HG03565 (cell line): Measurements from ENCODE around the gene ASIC3.
A peak's percentile ranks its signal among the peaks of the same experiment; 100 is the strongest.

ENCODE experiments used
- ATAC-seq: cut with Tn5 transposase; IDR thresholded peaks from one replicate; pipeline ENCODE4 v1.9.1; 2021; ENCODE audit warnings: mild to moderate bottlenecking, moderate library complexity; ENCODE audit not compliant: unreplicated experiment

The ASIC3 gene

GRCh38 chr7:151056666-151057505 lies 8.6 kb downstream of the ASIC3 start:
- no peak for ATAC-seq

GRCh38 chr7:151057506-151057988 lies 9.2 kb downstream of the ASIC3 start, which contains the start of gene CDK5:
CDK5 (minus strand) TSS chr7:151057897; CDS start chr7:151057848, 49 bp downstream.
- ATAC-seq = peak; percentile 0

GRCh38 chr7:151057989-151058780 lies 9.9 kb downstream of the ASIC3 start:
- ATAC-seq = peak; percentile 82

DNA sequence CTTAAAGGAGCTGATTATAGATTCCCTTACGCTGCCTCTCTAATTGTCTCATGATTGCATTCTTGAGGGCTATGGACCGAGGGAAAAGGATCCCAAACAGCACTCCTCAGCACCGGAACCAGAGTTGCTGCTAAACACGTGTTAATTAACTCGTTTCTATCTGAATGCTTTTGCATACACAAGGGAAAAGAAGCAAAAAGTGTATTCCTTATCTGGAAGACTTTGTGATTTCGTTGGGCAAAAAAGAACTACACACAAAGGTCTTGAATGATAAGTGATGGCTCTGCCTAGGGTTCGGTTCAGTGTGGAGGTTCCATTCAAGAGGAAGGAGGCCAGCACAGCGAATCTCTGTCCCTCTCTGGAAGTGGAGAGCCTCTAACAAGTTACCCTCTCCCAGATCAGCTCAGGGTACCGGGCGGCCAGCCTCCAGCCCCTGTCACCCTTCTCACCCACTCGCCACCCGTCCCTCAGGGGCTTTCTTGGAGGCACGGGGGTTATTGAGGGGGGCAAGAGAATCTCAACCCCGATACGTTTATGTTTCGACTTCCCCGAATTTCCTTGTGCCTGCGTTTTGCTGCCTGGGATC lies 10.5 kb downstream of the ASIC3 start:
- ATAC-seq = no peak

DNA sequence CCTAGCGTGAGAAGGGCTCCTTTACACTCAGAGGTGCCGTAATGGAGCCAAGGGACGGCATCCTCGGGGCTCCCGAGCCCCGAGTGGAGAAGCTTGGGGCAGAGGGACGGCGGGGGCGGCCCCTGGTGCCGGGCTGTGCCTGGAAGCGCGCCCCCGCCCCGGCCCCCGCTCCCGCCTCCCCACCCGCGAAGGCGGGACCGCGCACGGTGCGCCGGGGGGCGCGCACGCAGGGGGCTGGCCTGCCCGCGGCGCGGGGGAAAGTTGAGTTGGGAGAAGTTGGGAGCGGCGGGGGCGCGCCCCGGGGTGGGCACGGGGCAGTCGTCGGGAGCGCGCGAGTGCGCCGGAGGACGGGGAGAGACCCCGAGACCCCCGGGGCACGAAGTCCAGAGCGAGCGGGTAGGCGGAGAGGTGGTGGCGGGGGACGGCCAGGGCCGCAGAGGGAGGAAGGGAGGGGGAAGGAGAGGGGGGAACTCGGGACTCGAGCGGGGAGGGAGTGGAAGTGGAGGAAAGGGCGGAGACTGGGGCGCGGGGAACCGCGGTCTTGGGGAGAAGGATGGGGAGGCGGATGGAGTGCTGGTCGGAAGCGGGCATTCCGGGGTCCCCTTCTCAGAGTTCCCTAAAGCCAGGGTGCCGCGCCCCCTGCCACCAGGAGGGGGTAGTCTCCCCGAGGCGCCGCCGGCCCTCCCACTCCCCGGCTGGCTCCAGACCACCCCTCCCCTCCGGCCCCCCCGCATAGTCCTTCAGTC lies 11.2 kb downstream of the ASIC3 start, which contains the start of gene SLC4A2:
Gene SLC4A2, plus strand, starts transcription at position 223 of the 746 bp plus-strand sequence. CDS start 2,399 bp downstream, outside the sequence.
- no peak for ATAC-seq

GRCh38 chr7:151060113-151060415 lies 11.7 kb downstream of the ASIC3 start:
- ATAC-seq = no peak

DNA sequence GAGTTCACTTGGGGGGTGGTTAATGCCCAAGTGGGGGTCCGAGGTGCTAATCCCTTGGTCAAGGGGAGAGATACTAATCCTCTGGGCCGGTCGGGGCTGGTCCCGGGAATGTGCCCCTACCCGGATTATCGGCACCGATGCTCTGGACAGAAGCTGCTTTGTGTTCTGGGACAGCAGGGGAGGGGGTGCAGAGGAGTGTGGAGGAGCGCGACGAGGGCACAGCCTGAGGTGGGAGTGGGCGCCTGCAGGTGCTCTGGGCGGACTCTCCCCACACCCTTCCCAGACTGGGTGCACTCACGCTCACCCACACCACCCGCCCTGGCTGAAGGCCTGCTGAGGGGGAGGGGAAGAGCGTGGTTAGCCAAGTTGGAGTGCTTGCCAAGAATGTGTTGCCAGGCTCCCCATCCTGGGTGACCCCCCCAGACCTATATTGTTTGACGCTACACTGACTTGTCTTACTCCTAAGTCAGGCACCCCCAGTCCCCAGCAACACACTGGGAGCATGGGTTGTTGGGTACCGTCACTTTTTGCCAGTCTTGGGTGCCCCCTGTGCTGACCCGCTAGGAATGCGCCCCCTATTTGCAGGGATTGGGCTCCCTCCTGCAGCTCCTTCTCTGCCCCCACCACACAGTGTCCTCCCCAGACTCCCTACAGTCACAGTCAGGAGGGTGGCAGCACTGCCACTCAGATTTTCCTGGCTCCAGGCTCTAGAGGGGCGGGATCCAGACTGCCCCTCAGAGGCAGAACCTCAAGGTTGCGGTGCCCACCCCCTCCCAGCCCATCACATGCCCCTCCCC lies 12.3 kb downstream of the ASIC3 start:
- ATAC-seq = no peak

DNA sequence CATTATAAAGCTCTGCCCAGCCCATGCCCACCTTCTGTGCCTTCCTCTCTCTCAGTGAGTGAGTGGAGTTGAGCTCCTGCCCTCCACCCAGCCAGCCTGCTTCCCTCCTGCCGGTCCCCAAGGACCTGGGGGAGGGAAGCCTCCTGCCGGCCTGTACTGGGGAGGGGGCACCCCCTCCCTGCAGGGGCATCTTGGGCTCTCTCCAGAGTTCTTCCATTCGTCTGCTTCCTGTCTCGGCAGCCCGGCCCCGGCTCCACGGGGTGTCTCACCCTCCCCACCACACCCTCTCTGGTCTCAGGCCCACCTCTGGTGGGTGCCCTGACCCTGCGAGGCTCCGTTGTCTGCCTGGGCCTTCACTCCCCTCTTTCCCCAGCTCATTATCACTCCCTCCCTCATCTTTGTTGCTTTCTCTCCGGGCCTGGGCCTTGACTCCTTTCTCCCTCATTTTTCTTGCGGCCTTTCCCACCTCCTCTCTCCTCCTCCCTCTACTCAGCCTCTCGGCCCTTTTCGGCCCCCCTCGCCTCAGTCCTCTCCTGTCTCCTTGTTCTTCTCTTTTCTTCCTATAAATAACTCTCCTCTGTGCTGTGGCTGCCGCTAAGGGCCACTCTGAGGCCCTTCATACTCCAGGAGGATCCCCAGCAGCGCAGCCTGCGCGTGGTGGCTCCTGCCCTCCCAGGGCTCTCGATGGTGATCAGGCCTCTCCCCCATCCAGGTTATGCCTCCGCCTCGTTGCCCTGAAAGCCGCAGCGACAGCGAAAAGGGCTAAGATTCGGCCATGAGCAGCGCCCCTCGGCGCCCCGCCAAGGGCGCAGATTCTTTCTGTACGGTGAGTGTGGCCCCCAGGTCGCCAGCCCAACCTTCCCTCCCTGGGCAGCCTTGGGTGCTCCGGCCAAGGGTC lies 13.1 kb downstream of the ASIC3 start:
- no peak for ATAC-seq

DNA sequence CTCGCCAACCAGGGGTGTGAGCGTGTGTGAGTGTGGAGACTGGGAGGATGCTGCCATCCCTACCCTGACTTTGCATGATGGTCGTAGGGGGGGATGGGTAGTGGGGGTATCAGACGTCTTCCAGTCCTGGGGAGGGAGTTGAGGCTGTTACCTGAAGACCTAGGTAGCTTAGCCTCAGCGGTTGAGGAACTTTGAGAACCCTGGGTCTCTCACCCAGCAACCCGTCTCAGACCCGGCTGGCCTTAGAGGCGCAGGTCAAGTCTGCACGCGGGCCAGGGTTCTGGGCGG lies 13.7 kb downstream of the ASIC3 start:
- no peak for ATAC-seq

- ATAC-seq = no peak
These were observed 14.3 kb downstream of the ASIC3 start for GRCh38 chr7:151062399-151063211.

- no peak for ATAC-seq
These were observed 14.9 kb downstream of the ASIC3 start for GRCh38 chr7:151063212-151063561.

GRCh38 chr7:151064454-151064853 lies 16.1 kb downstream of the ASIC3 start:
- ATAC-seq = no peak

DNA sequence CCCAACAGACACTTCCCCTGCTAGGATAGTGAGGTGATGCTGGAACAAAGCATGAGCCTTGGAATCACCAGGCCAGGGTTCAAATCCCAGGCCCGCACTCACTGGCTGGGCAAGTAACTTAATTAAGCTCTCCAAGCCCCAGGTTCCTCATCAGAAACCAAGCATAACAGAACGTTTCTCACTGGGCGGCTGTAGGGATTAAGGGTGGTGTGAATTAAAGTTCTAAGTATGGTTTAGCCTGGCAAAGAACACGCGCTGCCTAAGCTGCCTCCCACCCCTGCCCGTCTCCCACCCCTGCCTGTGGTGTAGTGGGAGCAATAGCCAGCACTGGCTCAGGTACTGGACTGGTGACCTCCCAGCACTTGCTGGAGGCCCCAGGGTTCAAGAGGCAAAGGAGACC lies 16.7 kb downstream of the ASIC3 start:
- ATAC-seq = no peak

DNA sequence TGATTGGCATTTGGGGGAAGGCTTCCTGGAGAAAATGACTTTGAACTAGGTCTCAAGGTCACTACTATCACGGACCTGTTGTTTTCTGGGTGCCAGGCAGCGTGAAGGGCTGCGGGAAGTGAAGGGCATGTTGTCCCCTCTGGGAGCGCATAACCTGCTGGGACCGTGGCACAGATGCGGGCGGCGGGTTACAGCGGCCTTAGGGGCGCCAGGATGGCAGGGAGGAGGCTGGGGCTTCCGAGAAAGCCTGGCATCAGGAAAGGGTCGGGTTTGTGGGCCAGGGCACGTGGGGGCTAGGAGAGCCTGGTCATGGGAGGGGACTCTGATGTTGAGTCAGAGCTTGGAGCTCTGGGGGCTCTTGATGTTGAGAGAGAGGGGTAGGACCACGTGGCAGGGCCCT lies 17.2 kb downstream of the ASIC3 start:
- ATAC-seq = no peak

DNA sequence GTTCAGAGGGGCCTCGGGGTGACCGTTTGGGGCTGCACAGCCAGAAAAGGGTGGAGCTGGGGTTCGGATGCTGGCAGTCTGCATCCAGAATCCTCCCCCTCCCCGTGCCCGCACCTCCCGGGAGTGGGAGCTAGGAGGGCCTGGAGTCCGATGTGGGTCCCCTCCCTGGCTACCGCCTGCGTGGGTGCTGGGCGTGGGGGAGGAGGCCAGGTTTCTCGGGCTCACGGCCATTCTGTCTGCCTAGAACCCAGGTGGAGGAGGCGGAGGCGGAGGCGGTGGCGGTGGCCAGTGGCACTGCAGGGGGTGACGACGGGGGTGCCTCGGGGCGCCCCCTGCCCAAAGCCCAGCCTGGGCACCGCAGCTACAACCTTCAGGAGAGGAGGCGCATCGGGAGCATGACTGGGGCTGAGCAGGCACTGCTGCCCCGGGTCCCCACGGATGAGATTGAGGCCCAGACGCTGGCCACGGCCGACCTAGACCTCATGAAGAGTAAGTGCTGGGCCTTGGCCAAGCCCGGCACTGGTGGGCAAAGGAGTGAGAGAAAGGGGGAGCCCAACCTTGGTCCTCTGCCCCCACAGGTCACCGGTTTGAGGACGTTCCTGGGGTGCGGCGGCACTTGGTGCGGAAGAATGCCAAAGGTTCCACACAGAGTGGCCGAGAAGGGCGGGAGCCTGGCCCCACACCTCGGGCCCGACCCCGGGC lies 18.1 kb downstream of the ASIC3 start:
- ATAC-seq = no peak

GRCh38 chr7:151068069-151068773 lies 19.9 kb downstream of the ASIC3 start:
- ATAC-seq = no peak

DNA sequence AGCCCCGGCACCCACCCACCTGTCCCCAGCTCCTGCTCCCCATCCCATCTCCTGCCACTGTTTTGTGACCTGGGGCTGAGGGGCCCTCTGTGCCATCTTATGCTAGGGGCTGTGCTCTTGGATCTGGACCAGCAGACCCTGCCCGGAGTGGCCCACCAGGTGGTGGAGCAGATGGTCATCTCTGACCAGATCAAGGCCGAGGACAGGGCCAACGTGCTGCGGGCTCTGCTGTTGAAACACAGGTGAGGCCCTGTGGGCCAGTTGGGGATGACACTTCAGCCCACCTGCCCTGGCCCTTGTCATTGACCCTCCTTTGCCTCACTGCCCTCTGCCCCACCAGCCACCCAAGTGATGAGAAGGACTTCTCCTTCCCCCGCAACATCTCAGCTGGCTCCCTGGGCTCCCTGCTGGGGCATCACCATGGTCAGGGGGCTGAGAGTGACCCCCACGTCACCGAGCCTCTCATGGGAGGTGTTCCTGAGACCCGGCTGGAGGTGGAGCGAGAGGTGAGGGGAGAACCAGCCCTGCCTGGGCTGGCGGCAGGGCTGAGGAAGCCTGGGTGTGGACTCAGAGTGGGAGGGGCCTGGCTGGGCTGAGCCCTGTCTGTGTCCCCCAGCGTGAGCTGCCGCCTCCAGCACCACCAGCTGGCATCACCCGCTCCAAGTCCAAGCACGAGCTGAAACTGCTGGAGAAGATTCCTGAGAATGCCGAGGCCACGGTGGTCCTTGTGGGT lies 21.7 kb downstream of the ASIC3 start:
- no peak for ATAC-seq
